Measurements from ENCODE around the gene ATPAF1.

Gene ATPAF1

GRCh38 chr1:46646331-46646730 lies 21.8 kb downstream of the ATPAF1 start:
- Histone ChIP-seq H3K27ac (replicated peaks; ENCODE audit: low read length) (no peak overlapping the region), H2BK5ac (ENCODE audit: low read length) (no peak overlapping the region), H2BK15ac (ENCODE audit: low read length) (no peak overlapping the region), H3K4me2 (ENCODE audit: insufficient read depth, low read length, poor library complexity, severe bottlenecking) (no peak overlapping the region), H3K23ac (ENCODE audit: low read depth, low read length, poor library complexity) (no peak overlapping the region), H3K4me3 (ENCODE audit: low read length in 2 of 2) (no peak overlapping the region), H3K9me3 (replicated peaks in 1 of 2; ENCODE audit: control insufficient read depth in 2 of 2, insufficient read depth in 1 of 2, low read depth in 1 of 2, low read length in 2 of 2) (peaks cover 7 to 15% of the 10 kb centered on the region in 2 donors), H2BK120ac (ENCODE audit: low read depth, low read length) (no peak overlapping the region), H4K8ac (ENCODE audit: low read depth, low read length) (no peak overlapping the region), H3K4ac (ENCODE audit: low read length) (no peak overlapping the region), H2BK12ac (ENCODE audit: low read length) (no peak overlapping the region), H2AFZ (ENCODE audit: low read length) (no peak overlapping the region), H3K4me1 (ENCODE audit: control insufficient read depth in 2 of 2, insufficient read depth in 1 of 2, low read depth in 1 of 2, low read length in 2 of 2) (no peaks in the 10 kb centered on the region), H2AK5ac (ENCODE audit: low read depth, low read length) (no peak overlapping the region), H3K9ac (ENCODE audit: low read depth, low read length, poor library complexity) (no peak overlapping the region), H3K36me3 (replicated peaks in 1 of 2; ENCODE audit: control insufficient read depth in 2 of 2, insufficient read depth in 2 of 2, low read length in 2 of 2) (peaks cover 12 to 72% of the 10 kb centered on the region in 2 donors), H3K14ac (ENCODE audit: low read length) (no peak overlapping the region), H3K27me3 (ENCODE audit: control insufficient read depth in 3 of 3, insufficient read depth in 3 of 3, low read depth in 1 of 3, low read length in 3 of 3) (no peaks in the 10 kb centered on the region), H4K91ac (ENCODE audit: low read depth, low read length, poor library complexity) (no peak overlapping the region), H3K79me1 (ENCODE audit: low read depth, low read length) (no peaks in the 10 kb centered on the region), H3K18ac (ENCODE audit: low read length) (no peak overlapping the region)
- no CpG with 5 or more reads among the region's 1 CpG for WGBS, 2 donors (ENCODE audit: extremely low coverage in 2 of 2, insufficient read length in 2 of 2, insufficient replicate concordance in 1 of 2)
- DNase-seq (ENCODE audit: low spot score) = no peak

DNA sequence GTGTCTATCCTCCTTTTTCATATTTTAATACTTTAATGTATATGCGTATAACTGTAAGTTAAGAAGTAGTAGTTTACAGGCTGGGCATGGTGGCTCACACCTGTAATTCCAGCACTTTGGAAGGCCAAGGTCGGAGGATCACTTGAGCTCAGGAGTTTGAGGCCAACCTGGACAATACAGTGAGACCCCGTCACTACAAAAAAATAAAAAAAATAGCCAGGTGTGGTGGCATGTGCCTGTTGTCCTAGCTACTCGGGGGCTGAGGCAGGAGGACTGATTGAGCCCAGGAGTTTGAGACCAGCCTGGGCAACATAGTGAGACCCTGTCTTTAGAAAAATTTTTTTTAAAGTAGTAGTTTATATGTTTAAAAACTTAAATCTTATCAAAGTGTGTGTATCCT lies 22.3 kb downstream of the ATPAF1 start:
- Histone ChIP-seq H3K14ac (ENCODE audit: low read length) (no peak overlapping the region), H3K9ac (ENCODE audit: low read depth, low read length, poor library complexity) (no peak overlapping the region), H3K9me3 (replicated peaks in 1 of 2; ENCODE audit: control insufficient read depth in 2 of 2, insufficient read depth in 1 of 2, low read depth in 1 of 2, low read length in 2 of 2) (peaks cover 7 to 15% of the 10 kb centered on the region in 2 donors), H3K36me3 (replicated peaks in 1 of 2; ENCODE audit: control insufficient read depth in 2 of 2, insufficient read depth in 2 of 2, low read length in 2 of 2) (peaks cover 12 to 72% of the 10 kb centered on the region in 2 donors), H2AFZ (ENCODE audit: low read length) (no peak overlapping the region), H2BK120ac (ENCODE audit: low read depth, low read length) (no peak overlapping the region), H3K18ac (ENCODE audit: low read length) (no peak overlapping the region), H3K23ac (ENCODE audit: low read depth, low read length, poor library complexity) (no peak overlapping the region), H2BK5ac (ENCODE audit: low read length) (no peak overlapping the region), H3K79me1 (ENCODE audit: low read depth, low read length) (no peaks in the 10 kb centered on the region), H3K4me2 (ENCODE audit: insufficient read depth, low read length, poor library complexity, severe bottlenecking) (no peak overlapping the region), H4K8ac (ENCODE audit: low read depth, low read length) (no peak overlapping the region), H2BK15ac (ENCODE audit: low read length) (no peak overlapping the region), H3K4ac (ENCODE audit: low read length) (no peak overlapping the region), H3K27ac (replicated peaks; ENCODE audit: low read length) (no peak overlapping the region), H3K27me3 (ENCODE audit: control insufficient read depth in 3 of 3, insufficient read depth in 3 of 3, low read depth in 1 of 3, low read length in 3 of 3) (no peaks in the 10 kb centered on the region), H4K91ac (ENCODE audit: low read depth, low read length, poor library complexity) (no peak overlapping the region), H2AK5ac (ENCODE audit: low read depth, low read length) (no peak overlapping the region), H3K4me3 (ENCODE audit: low read length in 2 of 2) (no peak overlapping the region), H3K4me1 (ENCODE audit: control insufficient read depth in 2 of 2, insufficient read depth in 1 of 2, low read depth in 1 of 2, low read length in 2 of 2) (no peaks in the 10 kb centered on the region), H2BK12ac (ENCODE audit: low read length) (no peak overlapping the region)
- WGBS, 2 donors (ENCODE audit: extremely low coverage in 2 of 2, insufficient read length in 2 of 2, insufficient replicate concordance in 1 of 2) = no CpG with 5 or more reads among the region's 4 CpGs
- no peak for DNase-seq (ENCODE audit: low spot score)

DNA sequence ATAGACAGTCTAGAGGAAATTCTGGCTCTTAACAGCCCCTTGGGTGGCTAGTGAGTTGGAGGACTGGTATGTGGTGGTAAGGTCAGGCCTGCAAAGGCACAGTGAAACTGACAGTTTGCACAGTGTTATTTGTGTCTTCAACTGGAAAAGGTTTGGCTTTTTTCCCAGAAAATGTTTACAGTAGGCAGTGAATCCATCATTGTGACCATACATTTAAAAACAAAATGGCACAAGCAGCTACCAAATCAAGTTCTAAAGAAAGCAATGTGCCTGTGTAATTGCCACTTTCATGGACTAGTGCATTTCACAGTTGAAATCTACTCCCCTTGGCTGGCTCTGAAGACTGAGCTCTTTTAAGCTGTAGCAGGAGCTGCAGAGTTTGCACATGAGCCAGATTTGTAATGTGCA lies 24.8 kb downstream of the ATPAF1 start:
- no peaks in the 10 kb centered on the region for H3K79me1 ChIP-seq (ENCODE audit: low read depth, low read length)
- no peak overlapping the region for H3K14ac ChIP-seq (ENCODE audit: low read length)
- H3K4ac ChIP-seq (ENCODE audit: low read length) = no peak overlapping the region
- no peak overlapping the region for H3K23ac ChIP-seq (ENCODE audit: low read depth, low read length, poor library complexity)
- peaks cover 6 to 57% of the 10 kb centered on the region in 2 donors for H3K36me3 ChIP-seq (replicated peaks in 1 of 2; ENCODE audit: control insufficient read depth in 2 of 2, insufficient read depth in 2 of 2, low read length in 2 of 2)
- H3K9me3 ChIP-seq (replicated peaks in 1 of 2; ENCODE audit: control insufficient read depth in 2 of 2, insufficient read depth in 1 of 2, low read depth in 1 of 2, low read length in 2 of 2) = no peaks in the 10 kb centered on the region
- no peak overlapping the region for H3K27ac ChIP-seq (replicated peaks; ENCODE audit: low read length)
- H4K91ac ChIP-seq (ENCODE audit: low read depth, low read length, poor library complexity) = no peak overlapping the region
- DNase-seq (ENCODE audit: low spot score) = no peak
- H2BK5ac ChIP-seq (ENCODE audit: low read length) = no peak overlapping the region
- no peak overlapping the region for H2BK120ac ChIP-seq (ENCODE audit: low read depth, low read length)
- H3K27me3 ChIP-seq (ENCODE audit: control insufficient read depth in 3 of 3, insufficient read depth in 3 of 3, low read depth in 1 of 3, low read length in 3 of 3) = no peaks in the 10 kb centered on the region
- H3K4me3 ChIP-seq (ENCODE audit: low read length in 2 of 2) = no peak overlapping the region
- no peaks in the 10 kb centered on the region for H3K4me1 ChIP-seq (ENCODE audit: control insufficient read depth in 2 of 2, insufficient read depth in 1 of 2, low read depth in 1 of 2, low read length in 2 of 2)
- H3K4me2 ChIP-seq (ENCODE audit: insufficient read depth, low read length, poor library complexity, severe bottlenecking) = no peak overlapping the region
- no peak overlapping the region for H3K18ac ChIP-seq (ENCODE audit: low read length)
- H2BK12ac ChIP-seq (ENCODE audit: low read length) = no peak overlapping the region
- no peak overlapping the region for H2AFZ ChIP-seq (ENCODE audit: low read length)
- H4K8ac ChIP-seq (ENCODE audit: low read depth, low read length) = no peak overlapping the region
- no peak overlapping the region for H2AK5ac ChIP-seq (ENCODE audit: low read depth, low read length)
- no peak overlapping the region for H2BK15ac ChIP-seq (ENCODE audit: low read length)
- no peak overlapping the region for H3K9ac ChIP-seq (ENCODE audit: low read depth, low read length, poor library complexity)

DNA sequence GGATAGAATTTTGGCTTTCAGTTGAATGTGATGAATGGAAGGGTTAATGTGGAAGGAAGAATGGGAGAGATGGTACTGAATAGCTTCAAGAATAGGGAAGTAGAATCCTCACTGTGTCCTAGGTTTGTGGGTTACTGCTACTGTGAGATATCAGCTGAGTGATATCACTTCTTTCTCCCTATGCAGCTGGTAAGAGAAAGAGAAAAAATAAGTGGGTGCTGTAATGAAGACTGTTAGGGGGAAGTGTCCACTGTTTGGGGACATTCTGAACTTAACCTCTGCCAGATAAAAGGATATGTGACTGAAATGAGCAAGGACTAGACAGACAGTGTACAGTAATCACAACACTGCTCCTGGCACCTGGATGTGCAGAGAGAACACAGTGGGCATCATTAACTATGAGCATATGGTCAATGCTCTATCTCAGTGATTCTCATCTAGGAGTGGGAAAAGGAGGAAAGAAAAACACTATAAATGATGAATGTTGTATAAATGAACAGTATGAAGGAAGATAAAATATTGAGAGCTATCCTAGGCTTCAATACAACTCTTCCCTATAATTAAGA lies 26.0 kb downstream of the ATPAF1 start:
- Histone ChIP-seq H3K18ac (ENCODE audit: low read length) (no peak overlapping the region), H3K4me2 (ENCODE audit: insufficient read depth, low read length, poor library complexity, severe bottlenecking) (no peak overlapping the region), H3K36me3 (replicated peaks in 1 of 2; ENCODE audit: control insufficient read depth in 2 of 2, insufficient read depth in 2 of 2, low read length in 2 of 2) (peaks cover 4 to 49% of the 10 kb centered on the region in 2 donors), H3K23ac (ENCODE audit: low read depth, low read length, poor library complexity) (no peak overlapping the region), H4K91ac (ENCODE audit: low read depth, low read length, poor library complexity) (no peak overlapping the region), H2BK5ac (ENCODE audit: low read length) (no peak overlapping the region), H2AK5ac (ENCODE audit: low read depth, low read length) (no peak overlapping the region), H2BK12ac (ENCODE audit: low read length) (no peak overlapping the region), H2AFZ (ENCODE audit: low read length) (no peak overlapping the region), H3K9me3 (replicated peaks in 1 of 2; ENCODE audit: control insufficient read depth in 2 of 2, insufficient read depth in 1 of 2, low read depth in 1 of 2, low read length in 2 of 2) (no peaks in the 10 kb centered on the region), H2BK15ac (ENCODE audit: low read length) (no peak overlapping the region), H4K8ac (ENCODE audit: low read depth, low read length) (no peak overlapping the region), H3K4ac (ENCODE audit: low read length) (no peak overlapping the region), H3K14ac (ENCODE audit: low read length) (no peak overlapping the region), H3K27me3 (ENCODE audit: control insufficient read depth in 3 of 3, insufficient read depth in 3 of 3, low read depth in 1 of 3, low read length in 3 of 3) (no peaks in the 10 kb centered on the region), H3K27ac (replicated peaks; ENCODE audit: low read length) (no peak overlapping the region), H3K4me1 (ENCODE audit: control insufficient read depth in 2 of 2, insufficient read depth in 1 of 2, low read depth in 1 of 2, low read length in 2 of 2) (no peaks in the 10 kb centered on the region), H3K9ac (ENCODE audit: low read depth, low read length, poor library complexity) (no peak overlapping the region), H3K79me1 (ENCODE audit: low read depth, low read length) (no peaks in the 10 kb centered on the region), H2BK120ac (ENCODE audit: low read depth, low read length) (no peak overlapping the region), H3K4me3 (ENCODE audit: low read length in 2 of 2) (no peak overlapping the region)
- no peak for DNase-seq (ENCODE audit: low spot score)

Measured in neuronal stem cell (in vitro differentiated cells).